Activated T-cell treated with anti-CD3 and anti-CD28 coated beads, Interleukin-2, amount 50 U/mL, for 1 hour (primary cell): Measurements from ENCODE around the gene RAB9A.
"Not testable (repeated sequence)": the region's sequence is repeated elsewhere in the genome, so short reads cannot be mapped to it uniquely, and the experiment has no call there.

ENCODE experiments used
- DNase-seq: peaks from one replicate; pipeline ENCODE4 v3.0.0-alpha.2; 2020

The RAB9A gene, protein sequence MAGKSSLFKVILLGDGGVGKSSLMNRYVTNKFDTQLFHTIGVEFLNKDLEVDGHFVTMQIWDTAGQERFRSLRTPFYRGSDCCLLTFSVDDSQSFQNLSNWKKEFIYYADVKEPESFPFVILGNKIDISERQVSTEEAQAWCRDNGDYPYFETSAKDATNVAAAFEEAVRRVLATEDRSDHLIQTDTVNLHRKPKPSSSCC

DNA sequence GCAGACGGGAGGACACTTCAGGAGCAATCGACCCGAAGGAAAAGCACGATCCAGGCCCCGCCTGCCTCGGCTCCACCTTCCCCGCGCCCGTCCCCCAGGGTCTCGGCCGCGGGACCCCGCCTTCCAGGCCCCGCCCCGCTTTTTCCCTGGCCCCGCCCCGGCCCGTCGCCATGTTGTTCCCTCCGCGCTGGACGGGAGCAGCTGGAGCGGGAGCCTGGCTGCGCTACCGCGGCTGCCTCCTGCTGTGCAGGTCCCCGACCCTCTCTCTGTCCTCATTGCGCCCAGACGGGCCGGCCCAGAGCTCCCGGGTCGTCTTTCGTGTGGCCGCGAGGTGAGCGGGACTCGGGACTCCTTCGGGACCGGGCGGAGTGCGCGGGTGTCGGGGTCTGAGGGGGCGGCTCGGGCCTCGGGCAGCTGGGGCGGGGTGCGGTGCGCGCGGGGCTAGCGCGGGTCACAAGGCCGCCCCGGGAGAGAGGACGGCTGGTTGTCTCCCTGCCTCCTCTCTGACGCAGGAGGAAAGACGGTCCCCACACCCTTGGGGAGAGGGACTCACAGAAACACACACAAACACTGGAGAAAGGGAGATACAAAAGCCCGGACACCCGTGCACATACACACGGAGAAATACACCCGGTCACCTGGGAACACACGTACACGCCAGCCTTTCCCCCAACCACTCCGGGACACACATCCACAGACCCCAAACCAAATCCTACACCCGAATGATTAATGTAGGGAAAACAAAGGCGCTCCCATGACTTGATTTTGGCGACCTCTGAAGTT lies at the start of gene RAB9A:
TSS of gene RAB9A (plus strand) at position 171 of the 783 bp plus-strand sequence. CDS start 19,619 bp downstream, outside the sequence.
- peak; percentile 87 for DNase-seq

DNA sequence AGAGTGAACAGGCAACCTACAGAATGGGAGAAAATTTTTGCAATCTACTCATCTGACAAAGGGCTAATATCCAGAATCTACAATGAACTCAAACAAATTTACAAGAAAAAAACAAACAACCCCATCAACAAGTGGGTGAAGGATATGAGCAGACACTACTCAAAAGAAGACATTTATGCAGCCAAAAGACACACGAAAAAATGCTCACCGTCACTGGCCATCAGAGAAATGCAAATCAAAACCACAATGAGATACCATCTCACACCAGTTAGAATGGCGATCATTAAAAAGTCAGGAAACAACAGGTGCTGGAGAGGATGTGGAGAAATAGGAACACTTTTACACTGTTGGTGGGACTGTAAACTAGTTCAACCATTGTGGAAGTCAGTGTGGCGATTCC lies 47.2 kb upstream of the RAB9A start:
- DNase-seq: not testable (repeated sequence)

DNA sequence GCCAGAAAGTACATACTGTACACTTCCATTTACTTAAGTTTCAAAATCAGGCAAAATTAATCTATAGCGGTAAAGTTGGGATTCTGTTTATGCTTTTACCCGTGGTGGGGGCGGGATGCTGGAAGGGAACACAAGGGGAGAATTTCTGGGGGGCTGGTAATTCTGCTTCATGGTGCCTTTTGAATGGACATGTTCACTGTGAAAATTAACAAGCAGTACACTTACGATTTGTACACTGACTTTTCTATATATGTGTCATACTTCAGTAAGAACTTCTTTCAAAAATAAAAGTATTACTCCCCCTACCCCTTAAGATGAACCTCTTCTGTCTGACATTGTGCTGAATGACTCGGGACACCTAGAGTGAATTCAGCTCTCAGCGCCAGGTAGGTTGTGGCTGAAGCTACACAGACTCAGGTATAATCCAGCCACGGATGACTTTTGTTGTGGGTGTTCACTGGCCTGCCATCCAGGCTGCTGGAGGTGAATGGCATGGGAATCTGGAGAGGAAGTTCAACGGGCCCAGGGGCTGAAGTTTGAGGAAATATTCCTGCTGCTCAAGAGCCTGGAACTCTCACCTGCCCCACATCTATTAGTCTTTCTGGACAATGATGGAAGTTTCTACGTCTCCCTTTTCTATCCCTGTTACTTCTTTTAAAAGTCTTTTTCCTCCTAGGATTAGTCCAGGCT lies 43.3 kb upstream of the RAB9A start:
- no peak for DNase-seq

DNA sequence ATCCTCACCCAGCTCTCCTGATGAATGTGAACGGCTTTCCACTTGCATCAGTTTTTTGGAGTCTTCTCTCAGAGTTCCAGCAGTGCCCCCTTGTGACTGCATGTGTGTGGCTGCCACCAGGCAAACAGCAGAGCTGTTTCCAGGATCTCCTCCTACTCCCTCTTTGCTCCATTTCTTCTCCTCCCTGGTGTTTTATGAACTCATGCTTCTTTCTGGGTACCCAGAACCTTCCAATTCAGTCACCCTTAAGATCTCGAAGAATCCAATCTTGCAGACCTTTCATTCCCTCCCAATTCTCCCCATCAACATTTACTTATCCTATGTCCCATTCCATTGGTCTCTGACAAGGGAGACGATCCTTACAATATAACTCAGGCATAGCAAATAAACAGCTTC lies 42.8 kb upstream of the RAB9A start:
- DNase-seq: peak; percentile 30

DNA sequence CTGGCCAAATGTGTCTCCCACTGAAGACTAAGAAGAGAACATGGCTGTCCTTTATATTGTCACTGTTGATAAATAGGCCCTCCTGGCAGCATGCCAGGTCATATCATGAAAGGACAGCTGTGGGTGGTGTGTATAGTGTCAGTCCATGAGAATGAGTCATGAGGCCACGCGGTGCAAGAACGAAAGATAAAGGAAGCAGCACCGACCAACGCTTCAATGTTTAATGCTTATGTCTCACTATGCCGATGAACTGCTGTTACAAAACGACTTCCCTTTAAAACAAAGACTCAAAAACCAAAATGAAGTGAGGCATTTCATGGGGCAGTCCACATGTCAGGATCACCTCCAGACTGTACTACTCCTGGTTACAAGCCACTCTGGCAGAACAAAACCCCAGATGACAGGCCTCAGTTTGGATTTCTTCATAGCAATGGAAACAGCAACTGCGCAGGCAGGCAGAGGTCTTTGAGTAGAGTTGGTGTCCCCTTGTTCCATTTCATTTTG lies 41.2 kb upstream of the RAB9A start:
- peak; percentile 22 for DNase-seq

DNA sequence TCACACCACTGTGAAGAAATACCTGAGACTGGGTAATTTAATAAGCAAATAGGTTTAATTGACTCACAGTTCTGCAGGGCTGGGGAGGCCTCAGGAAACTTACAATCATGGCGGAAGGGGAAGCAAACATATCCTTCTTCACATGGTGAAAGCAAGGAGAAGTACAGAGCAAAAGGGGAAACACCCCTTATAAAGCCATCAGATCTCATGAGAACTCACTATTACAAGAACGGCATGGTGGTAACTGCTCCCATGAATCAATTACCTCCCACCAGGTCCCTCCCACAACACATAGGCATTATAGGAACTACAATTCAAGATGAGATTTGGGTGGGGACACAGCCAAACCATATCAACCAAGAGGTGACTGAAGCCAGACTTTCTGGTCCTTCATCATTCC lies 40.6 kb upstream of the RAB9A start:
- DNase-seq: not testable (repeated sequence)

DNA sequence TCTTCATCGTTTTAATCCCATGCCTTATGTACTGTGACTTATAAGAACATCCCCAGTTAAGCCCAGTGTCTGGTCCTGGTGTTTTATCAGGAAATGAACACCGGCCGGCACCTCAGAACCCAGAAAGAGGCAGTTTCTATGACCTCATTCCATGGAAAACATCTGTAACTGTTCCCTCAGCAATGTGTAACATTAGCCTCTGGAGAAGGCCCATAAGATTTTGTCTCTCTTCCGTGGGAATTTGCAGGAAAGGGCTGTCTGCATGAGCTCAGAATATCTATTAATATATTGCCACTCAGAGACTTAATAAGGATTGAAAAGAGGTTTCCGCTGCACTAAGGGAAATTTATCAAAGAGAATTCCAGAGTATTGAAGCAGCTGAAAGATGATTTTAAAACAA lies 39.1 kb upstream of the RAB9A start:
- DNase-seq: no peak

DNA sequence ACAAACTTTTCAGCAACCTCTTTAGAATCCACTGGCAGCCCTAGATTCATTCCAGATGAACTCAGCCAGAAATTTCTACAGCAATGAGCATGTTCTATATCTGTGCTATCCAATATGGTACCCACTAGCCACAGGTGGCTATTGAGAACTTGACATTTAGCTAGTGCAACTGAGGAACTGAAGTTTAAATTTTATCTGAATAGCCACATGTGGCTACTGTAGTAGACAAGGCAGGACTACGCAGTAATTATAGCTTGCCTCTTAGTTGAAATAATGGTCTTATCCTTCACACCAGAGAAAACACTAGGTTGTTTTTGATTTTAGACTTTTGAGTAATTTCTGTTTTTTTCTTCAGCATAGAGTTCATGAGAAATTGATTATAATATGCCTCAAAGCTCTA lies 38.6 kb upstream of the RAB9A start:
- no peak for DNase-seq

DNA sequence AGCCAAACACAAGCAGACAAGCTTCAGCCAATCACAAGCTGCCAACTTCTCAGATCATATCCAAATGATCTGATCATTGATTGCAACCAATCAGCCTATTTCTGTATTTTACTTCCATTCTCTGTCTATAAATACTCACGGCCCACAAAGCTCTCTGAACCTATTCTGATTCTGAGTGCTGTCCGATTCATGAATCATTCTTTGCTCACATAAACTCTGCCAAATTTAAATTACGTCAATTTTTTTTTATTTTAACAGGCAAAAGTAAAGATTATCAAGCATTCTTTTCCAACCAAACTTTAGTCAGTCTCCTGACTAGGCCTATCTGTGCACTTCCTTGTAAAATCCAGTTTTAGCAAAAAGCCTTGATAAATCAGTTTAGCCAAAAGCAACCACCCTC lies 37.8 kb upstream of the RAB9A start:
- no peak for DNase-seq

DNA sequence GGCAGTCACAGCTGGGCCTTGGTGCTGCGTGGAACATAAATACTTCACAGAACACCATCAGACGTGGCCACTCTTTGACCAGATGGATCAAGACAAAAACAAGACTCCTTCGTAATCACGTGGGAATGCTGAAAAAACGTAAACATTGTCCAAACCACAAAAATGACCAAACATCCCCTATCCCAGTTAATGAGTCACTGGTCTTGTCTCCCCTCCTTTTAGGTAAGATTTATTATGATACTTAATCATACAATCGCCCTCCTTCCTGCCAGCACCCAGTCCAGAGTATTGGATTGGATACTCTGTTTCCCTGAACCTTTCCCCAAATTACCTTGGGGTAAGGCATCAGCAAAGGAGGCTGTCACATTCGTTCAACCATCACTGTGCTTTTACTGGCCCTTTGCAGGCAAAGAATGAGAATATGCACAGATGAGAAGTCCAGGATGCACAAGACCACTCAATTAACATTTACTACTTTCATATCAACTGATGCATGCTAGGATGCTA lies 36.6 kb upstream of the RAB9A start:
- DNase-seq: no peak

DNA sequence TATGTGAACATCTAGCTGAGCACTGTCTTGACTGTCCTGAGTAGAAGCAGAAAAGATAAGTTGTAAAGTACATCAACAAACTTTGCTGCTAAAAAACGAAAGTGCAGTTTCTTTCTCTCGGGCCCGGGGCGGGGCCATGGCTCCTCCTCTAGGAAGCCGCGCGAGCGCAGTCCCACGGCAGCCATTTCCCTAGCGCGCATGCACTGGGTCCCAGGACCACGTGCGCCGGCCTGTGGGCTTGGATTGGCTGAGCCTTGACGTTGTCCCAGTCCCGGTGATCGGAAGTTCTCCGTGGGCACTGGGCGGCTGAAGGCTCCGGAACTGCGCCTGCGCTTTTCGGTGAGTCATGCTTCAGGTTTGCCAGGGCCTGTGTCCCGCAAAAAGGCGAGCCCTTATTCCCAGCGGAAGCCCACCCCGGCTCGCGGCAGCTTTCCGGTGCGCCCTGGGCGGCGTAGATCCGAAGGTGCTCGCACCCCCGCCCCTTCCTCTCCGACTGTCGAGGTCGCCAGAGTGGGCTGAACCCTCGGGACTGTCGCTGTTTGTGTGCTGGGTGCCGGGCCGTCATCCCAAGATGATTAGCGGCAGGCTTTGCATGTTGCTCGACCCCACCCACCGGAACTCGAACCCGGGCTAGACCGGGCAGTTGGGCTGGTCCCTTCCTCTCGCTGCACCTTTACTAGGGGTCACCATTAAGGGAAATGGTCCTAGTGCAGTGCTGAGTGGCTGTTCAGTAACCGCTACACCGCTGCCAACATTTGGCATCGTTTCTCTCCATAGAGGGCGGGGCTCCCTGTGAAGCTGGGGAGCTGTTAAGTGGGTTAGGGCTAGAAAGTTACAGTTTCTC lies 35.9 kb upstream of the RAB9A start, which contains the start of gene TCEANC:
TSS of gene TCEANC (plus strand) at position 292 of the 844 bp plus-strand sequence. CDS start 9,368 bp downstream, outside the sequence.
- DNase-seq: peak; percentile 95

DNA sequence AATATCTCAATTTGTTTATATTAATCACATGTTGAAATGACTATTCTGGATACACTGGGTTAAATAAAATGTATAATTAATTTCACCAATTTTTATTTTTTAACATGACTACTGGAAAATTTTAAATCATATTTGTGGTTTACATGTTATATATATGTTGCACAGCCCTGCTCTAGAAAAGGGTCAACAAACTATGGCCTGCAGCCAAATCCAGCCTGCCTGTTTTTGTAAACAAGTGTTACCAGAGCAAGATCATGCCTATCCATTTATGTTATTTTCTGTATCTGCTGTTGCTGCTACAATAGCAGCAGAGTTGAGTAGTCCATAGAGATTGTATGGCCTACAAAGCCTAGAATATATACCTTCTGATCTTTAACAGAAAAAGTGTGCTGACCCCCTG lies 34.8 kb upstream of the RAB9A start:
- no peak for DNase-seq

DNA sequence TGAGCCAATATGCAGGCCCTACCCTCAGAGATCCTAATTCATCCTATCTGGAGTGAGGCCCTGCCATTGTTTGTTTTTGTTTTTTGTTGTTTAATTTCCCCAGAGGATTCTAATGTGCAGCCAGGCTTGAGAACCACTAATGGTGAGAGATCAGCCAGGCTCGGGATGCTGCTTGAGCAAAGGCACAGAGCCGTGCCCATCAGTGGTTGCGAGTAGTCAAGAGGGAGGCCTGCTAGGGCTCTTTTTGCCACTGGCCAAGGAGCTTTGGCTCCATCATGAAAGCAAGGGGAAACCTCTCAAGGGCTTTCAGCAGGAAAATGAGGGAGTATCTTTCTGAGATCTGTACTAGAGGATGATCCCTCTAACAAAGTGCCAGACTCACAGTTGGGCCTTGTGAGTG lies 33.3 kb upstream of the RAB9A start:
- no peak for DNase-seq

DNA sequence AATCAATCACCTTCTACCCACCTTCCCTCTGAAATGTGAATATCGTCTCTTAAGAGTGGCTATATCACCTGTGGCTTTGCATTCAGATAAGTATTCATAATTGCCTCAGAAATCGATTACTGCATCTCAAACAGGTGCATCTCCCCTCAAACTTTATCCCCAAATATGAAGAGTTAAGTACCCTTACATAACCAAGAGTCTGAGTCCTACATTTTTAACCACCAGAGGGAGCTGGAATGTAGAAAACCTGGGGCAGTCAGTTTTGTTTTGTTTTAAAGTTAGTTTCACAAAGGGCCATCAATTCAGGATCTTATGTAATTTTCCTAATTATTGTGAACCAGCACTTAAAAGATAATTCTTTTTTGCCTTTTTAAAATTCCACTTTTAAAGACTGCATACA lies 30.3 kb upstream of the RAB9A start:
- DNase-seq: no peak

DNA sequence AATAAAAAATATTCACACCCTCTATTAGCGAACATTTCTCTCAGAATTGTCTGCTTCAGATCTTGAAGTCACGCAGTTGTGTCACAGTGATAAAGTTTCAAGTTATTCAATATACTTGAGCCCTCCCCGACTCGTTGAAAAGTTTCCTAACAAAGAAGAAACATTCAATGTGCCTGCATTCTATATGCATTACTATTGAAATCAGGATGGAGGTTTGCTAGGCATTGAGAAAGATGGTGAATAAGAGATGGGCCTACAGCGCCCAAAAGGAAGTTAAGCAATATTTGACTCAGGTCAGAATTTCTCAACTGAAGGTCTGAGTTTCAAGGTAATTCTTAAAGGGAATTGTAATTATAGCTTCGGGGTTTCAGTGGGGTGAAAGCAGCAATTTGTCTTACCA lies 29.9 kb upstream of the RAB9A start:
- no peak for DNase-seq

DNA sequence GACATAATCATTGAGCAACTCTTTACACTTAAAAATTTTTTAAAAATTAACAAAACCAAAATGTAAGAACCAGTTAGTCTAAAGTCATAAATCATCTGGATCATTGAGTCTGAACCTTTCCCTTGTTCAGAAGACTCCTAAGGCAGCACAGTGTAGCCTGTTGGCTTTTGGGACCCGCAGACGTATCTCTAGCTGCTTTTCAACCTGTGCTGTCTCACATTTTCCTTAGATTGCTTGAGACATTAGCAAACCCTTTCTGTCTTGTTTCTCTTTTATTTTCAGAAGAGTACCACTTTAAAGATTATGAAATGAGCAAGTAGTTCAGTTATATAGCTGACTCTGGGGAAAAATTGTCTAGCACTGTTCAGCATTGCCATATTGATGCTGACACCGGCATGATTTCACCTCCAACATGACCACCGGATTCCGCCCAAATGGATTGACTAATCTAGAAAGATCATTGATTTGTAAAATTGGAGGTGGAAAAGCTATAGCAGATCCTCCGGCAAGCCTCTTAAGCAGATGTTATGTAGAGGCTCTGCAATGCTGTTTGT lies 27.1 kb upstream of the RAB9A start:
- DNase-seq: no peak

DNA sequence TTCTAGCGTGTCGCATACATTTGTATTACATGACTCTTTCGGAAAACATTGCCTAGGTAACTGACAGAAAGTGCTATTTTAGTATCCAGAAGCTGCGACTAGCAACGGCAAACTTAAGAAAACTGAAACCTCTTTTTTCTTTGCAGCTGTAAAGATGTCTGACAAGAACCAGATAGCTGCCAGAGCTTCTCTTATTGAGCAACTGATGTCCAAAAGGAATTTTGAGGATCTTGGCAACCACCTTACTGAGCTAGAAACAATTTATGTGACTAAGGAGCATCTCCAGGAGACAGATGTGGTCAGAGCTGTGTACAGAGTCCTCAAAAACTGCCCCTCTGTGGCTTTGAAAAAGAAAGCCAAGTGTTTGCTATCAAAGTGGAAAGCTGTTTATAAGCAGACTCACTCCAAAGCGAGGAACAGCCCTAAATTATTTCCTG lies 26.6 kb upstream of the RAB9A start:
- DNase-seq: no peak

DNA sequence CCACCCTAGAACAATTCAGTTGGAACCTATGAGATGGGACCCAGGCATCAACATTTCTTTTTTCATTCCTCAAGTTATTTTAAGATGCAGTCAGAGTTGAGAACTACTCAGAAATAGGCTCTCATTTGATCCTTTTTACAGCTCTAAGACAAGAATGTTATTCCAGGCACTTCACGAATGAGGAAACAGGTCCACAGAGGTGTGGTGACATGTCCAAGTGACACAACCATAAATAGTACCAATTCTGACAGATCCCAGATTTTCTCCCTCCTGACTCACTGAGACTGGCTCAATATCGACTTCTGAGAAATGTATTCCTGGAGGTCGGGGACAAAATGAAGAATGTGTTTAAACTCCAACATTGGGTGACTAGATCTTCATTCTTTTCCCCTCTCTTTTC lies 24.9 kb upstream of the RAB9A start:
- DNase-seq: no peak

DNA sequence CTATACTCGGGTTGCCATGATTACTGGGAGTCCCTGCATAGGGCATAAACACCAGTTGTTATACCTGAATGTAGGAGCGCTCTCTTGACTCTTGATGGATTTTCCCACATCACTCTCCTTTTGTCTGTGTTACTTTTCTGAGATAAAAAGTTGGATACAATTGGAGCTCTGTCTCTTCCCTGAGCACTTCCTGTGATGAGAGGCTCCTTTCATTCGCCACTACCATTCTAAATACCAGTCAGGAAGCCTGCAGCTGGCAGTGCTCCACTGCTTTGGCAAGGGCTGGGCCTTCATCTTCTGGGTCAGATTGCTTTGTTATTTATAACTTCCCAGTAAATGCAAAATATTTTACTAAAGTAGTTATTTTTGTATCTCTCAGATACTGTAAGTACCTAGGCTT lies 22.1 kb upstream of the RAB9A start:
- DNase-seq: no peak

DNA sequence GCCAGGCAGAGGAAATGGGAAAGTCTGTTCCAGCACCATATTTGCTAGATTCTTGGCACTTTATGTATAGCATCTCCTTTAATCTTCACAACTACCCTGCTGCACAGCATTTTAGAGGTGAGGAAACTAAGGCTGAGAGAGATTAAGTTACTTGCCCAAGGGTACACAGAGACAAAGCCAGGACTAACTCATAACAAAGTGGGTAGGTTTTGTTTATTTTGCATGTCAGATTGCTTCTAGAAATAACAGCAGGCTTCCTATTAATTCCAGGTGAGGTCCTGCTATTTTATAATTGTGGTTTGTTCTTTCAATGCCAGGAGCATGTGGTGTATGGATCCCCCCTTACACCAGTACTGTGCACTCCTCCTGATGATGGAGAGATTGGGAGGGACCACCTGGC lies 21.0 kb upstream of the RAB9A start:
- DNase-seq: no peak

DNA sequence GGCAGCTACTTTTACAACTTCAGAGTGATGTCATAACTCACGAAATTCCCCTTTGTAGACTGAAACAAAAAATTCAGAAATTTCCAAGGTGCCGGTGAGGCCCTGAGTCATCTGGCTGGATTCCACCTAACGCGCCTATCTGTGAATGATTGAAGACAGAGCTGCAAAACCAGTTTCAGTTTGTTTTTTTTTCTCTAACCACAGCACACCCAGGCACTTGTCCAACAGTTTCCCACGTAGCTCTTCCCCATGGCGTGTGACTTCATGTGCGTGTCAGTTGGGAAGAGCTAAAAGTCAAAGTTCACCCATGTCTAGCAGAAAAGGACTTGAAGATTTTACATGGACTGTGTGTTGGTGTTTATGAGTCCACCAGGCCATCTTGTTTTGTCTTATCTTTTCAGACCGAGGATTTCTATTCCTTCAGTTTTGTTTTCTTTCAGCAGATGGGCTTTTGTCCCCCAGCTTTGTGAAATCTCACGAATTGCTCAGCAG lies 19.6 kb upstream of the RAB9A start:
- peak; percentile 28 for DNase-seq

DNA sequence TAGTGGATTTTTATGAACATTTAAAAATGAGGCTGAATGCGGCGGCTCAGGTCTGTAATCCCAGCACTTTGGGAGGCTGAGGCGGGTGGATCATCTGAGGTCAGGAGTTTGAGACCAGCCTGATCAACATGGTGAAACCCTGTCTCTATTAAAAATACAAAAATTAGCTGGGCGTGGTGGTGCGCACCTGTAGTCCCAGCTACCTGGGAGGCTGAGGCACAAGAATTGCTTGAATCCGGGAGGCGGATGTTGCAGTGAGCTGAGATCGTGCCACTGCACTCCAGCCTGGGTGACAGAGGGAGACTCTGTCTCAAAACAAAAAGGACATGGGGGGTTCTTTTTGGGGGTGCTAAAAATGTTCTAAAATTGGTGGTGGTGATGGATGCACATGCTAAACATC lies 19.2 kb upstream of the RAB9A start:
- not testable (repeated sequence) for DNase-seq
